K562 (cell line): ENCODE data around the gene MANEAL. TPM values are rescaled to one million over a fixed set of nuclear protein-coding genes. Genes with fewer than 3 reads are reported as not detected.
A peak's percentile ranks its signal among the peaks of the same experiment; 100 is the strongest.

Source experiments
- ATAC-seq: fragments of 200-7000 bp; cut with Tn5 transposase; 3 replicates; pipeline ENCODE4 v1.9.1; 2020; ENCODE audit warnings: moderate library complexity
- BruUV-seq: library from RNA; stranded (reverse); fragments of 400-500 nt; replicated peaks from 2 replicates; lab custom pipeline; 2021; lab: Mats Ljungman, UMichigan
- CTCF ChIA-PET: fragments of 300-600 bp; formaldehyde crosslinking; extraction: SDS; loops from one replicate; lab custom pipeline; 2021; ENCODE audit warnings: low intra/inter-chr PET ratio; lab: Yijun Ruan, JAX
- POLR2A ChIA-PET: fragments of 300-600, 350-650 bp; sonication (Branson Sonifier 250); formaldehyde crosslinking; extraction: SDS; loops from one replicate; lab custom pipeline; 2021; ENCODE audit warnings: antibody characterized with exemption, inconsistent platforms; lab: Yijun Ruan, JAX
- DNase-seq, 4 experiments: peaks; one replicate each; pipeline versions ENCODE4 v3.0.0 to v3.0.0-alpha.2; 2011 to 2018; ENCODE audit warnings: low spot score in 3 of 4, mixed read lengths in 3 of 4; ENCODE audit errors: extremely low read depth in 1 of 4
- FAIRE-seq: peaks from 2 replicates; lab custom pipeline; 2011; peaks lifted over from hg19 to GRCh38; lab: Jason Lieb, UNC
- H2AFZ ChIP-seq: 2 replicates; pipeline ENCODE4 v1.6.0; 2011; ENCODE audit warnings: low read depth, low read length, control low read depth, inconsistent platforms
- H3K27ac ChIP-seq: fragments of 200-600 bp; 3 replicates; pipeline ENCODE4 v1.8.0; 2011; ENCODE audit warnings: low read depth, mild to moderate bottlenecking, control low read depth, inconsistent platforms, low read length, moderate library complexity, mixed read lengths; ENCODE audit errors: extremely low read depth
- H3K27me3 ChIP-seq, 2 experiments: fragments of 300-600 bp in 1 of 2; 2 replicates in 1 of 2; 3 replicates in 1 of 2; pipeline versions ENCODE4 v1.6.0 to v1.8.0; 2011; ENCODE audit warnings: inconsistent platforms in 2 of 2, low read length in 2 of 2, mild to moderate bottlenecking in 1 of 2, mixed read lengths in 1 of 2, moderate library complexity in 1 of 2; ENCODE audit not compliant: control insufficient read depth in 2 of 2, insufficient read depth in 2 of 2
- H3K36me3 ChIP-seq: fragments of 300-600 bp; 3 replicates; pipeline ENCODE4 v1.8.0; 2011; ENCODE audit warnings: mild to moderate bottlenecking, low read length, inconsistent platforms; ENCODE audit not compliant: control insufficient read depth, insufficient read depth
- H3K4me1 ChIP-seq, 2 experiments: fragments of 200-600 bp in 1 of 2; replicated peaks in 1 of 2; 2 replicates in 1 of 2; 3 replicates in 1 of 2; pipeline versions ENCODE4 v1.5.1 to v1.8.0; 2011; ENCODE audit warnings: inconsistent platforms in 2 of 2, low read length in 2 of 2, mild to moderate bottlenecking in 1 of 2, mixed read lengths in 1 of 2, moderate library complexity in 1 of 2; ENCODE audit not compliant: control insufficient read depth in 2 of 2, insufficient read depth in 2 of 2
- H3K4me2 ChIP-seq: 2 replicates; pipeline ENCODE4 v1.6.1; 2011; ENCODE audit warnings: low read length, control low read depth, inconsistent platforms, mixed read lengths; ENCODE audit not compliant: insufficient read depth
- H3K4me3 ChIP-seq: fragments of 200-600 bp; sonication (generic), shearing (Covaris generic); 2 replicates; pipeline ENCODE4 v1.5.1; 2016; ENCODE audit warnings: control low read depth, inconsistent platforms
- H3K79me2 ChIP-seq: fragments of 200-600 bp; 3 replicates; pipeline ENCODE4 v1.8.0; 2011; ENCODE audit warnings: low read length, inconsistent platforms; ENCODE audit not compliant: control insufficient read depth, insufficient read depth
- H3K9ac ChIP-seq, 2 experiments: 2 replicates each; pipeline versions ENCODE4 v1.6.0 to v1.6.1; 2011; ENCODE audit warnings: low read depth in 2 of 2, low read length in 2 of 2, control low read depth in 1 of 2, inconsistent platforms in 1 of 2, mild to moderate bottlenecking in 1 of 2, mixed read lengths in 1 of 2; ENCODE audit not compliant: insufficient read depth in 1 of 2
- H3K9me1 ChIP-seq: one replicate; pipeline ENCODE4 v1.6.0; 2011; ENCODE audit warnings: inconsistent platforms, mild to moderate bottlenecking, low read length, moderate library complexity; ENCODE audit not compliant: control insufficient read depth, insufficient read depth
- H3K9me3 ChIP-seq: replicated peaks from 2 replicates; pipeline ENCODE4 v1.5.1; 2011; ENCODE audit warnings: low read depth, low read length, inconsistent platforms; ENCODE audit not compliant: control insufficient read depth, insufficient read depth
- H4K20me1 ChIP-seq: replicated peaks from 2 replicates; pipeline ENCODE4 v1.6.1; 2011; ENCODE audit warnings: low read length, inconsistent platforms, mixed read lengths; ENCODE audit not compliant: control insufficient read depth, insufficient read depth
- E2F6 ChIP-seq, 2 experiments: IDR thresholded peaks; 2 replicates each; pipeline ENCODE4 v1.6.1; 2011; ENCODE audit warnings: borderline replicate concordance in 1 of 2, control low read depth in 1 of 2, low read depth in 1 of 2, low read length in 1 of 2, mild to moderate bottlenecking in 1 of 2, mixed read lengths in 1 of 2, moderate library complexity in 1 of 2; ENCODE audit not compliant: insufficient read depth in 1 of 2, insufficient read length in 1 of 2, poor library complexity in 1 of 2, severe bottlenecking in 1 of 2; ENCODE audit errors: extremely low read depth in 1 of 2
- UBTF ChIP-seq, 2 experiments: IDR thresholded peaks; 2 replicates each; pipeline ENCODE4 v1.6.1; 2012; ENCODE audit warnings: improper control_type of control experiment in 2 of 2, low read depth in 2 of 2, low read length in 2 of 2, borderline replicate concordance in 1 of 2
- WGBS: fragments of 100-300 bp; shearing (Covaris generic); methylation state at CpG from one replicate; pipeline ENCODE4 v1.1.6; 2016; ENCODE audit warnings: low coverage, mixed read lengths; ENCODE audit not compliant: insufficient coverage; ENCODE audit errors: missing lambda C conversion rate; 5-methylcytosine and 5-hydroxymethylcytosine counted together
- in situ Hi-C: fragments of 300-500 bp; cut with MboI; formaldehyde crosslinking; loops from 4 replicates; pipeline ENCODE4 v1.15.0; 2018; ENCODE audit warnings: inconsistent platforms, mixed read lengths
- intact Hi-C: fragments of 100-400 bp; cut with micrococcal nuclease; formaldehyde crosslinking; loops from 2 replicates; pipeline ENCODE4 v1.14.2; 2022
- polyA plus RNA-seq, 8 experiments: library from polyadenylated mRNA; depleted of rRNA in 4 of 8; stranded (reverse) in 5 of 8; unstranded in 3 of 8; fragments of >200 nt; fragmentation: Nextera tagmentation in 2 of 8; fragmentation: Illumina TruSeq in 1 of 8; extraction: Ambion mirVana in 2 of 8; extraction: Trizol in 1 of 8; gene quantifications; 2 replicates each; pipeline versions ENCODE4 v1.2.1 to v1.2.3, GENCODE V29; 2011 to 2014; ENCODE audit warnings: inconsistent platforms in 1 of 8, missing spikeins in 1 of 8
- total RNA-seq, 7 experiments: library from RNA; depleted of rRNA in 6 of 7; stranded (reverse); fragments of >200 nt in 6 of 7; fragmentation: Illumina TruSeq in 2 of 7; extraction: Trizol in 2 of 7; gene quantifications; 2 replicates each; pipeline versions ENCODE4 v1.2.1 to v1.2.3, GENCODE V29; 2011 to 2021; ENCODE audit warnings: low replicate concordance in 1 of 7
- TF ChIP-seq, protein P1 (sequence below): sonication (generic); formaldehyde crosslinking; IDR thresholded peaks from 2 replicates; pipeline ENCODE4 v1.8.0; 2022; ENCODE audit warnings: mild to moderate bottlenecking, missing genetic modification reagents

MANEAL gene
- total and polyA plus RNA-seq, 9 of the 15 experiments (the other 6 are each of a cell fraction or from before 2014, with no cell fraction given) = 0.37 to 3.2 (median 1.2) TPM

- H3K79me2 ChIP-seq = no peaks in the 10 kb centered on the region
- H3K27ac ChIP-seq = no peak overlapping the region
- H3K9ac ChIP-seq = peak overlapping the region in 1 of 2 experiments; percentile 74; a peak in 1 of 4 replicates
- no peaks in the 10 kb centered on the region for H3K36me3 ChIP-seq
- H3K4me2 ChIP-seq = no peak overlapping the region; the same call in 1 of the 2 replicates
- peak in 1 of 2 experiments; percentile 44; a peak in 1 of 4 replicates for TF ChIP-seq UBTF (IDR thresholded peaks at IDR 0.05; ENCODE audit: borderline replicate concordance in 1 of 2, low read depth in 2 of 2, low read length in 2 of 2)
- TF ChIP-seq, protein P1, sequence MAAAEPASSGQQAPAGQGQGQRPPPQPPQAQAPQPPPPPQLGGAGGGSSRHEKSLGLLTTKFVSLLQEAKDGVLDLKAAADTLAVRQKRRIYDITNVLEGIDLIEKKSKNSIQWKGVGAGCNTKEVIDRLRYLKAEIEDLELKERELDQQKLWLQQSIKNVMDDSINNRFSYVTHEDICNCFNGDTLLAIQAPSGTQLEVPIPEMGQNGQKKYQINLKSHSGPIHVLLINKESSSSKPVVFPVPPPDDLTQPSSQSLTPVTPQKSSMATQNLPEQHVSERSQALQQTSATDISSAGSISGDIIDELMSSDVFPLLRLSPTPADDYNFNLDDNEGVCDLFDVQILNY (CRISPR knock-in tag) = no peak
- peak in 1 of 2 experiments; percentile 33 for TF ChIP-seq E2F6 (IDR thresholded peaks at IDR 0.05; ENCODE audit: borderline replicate concordance in 1 of 2, extremely low read depth in 1 of 2, insufficient read depth in 1 of 2, insufficient read length in 1 of 2, low read depth in 1 of 2, low read length in 1 of 2, poor library complexity in 1 of 2, severe bottlenecking in 1 of 2)
- no peaks in the 10 kb centered on the region for H3K9me3 ChIP-seq
- H3K27me3 ChIP-seq = peaks cover 22 to 39% of the 10 kb centered on the region in 2 experiments
- intact Hi-C loops = no loop called here
- H2AFZ ChIP-seq = no peak overlapping the region
- H3K9me1 ChIP-seq = no peaks in the 10 kb centered on the region
- H4K20me1 ChIP-seq = peaks cover 5% of the 10 kb centered on the region; the same call in 1 of the 2 replicates
- ChIA-PET CTCF (no interaction called here), POLR2A (no interaction called here)
- in situ Hi-C loops = no loop called here
- peak overlapping the region; percentile 8; the same call in 1 of the 2 replicates for H3K4me3 ChIP-seq
- peak; percentile 36 to 78 (median 62) for DNase-seq
- no peak for FAIRE-seq
- WGBS = 5% methylated on average over 62 of the region's 105 CpGs
- BruUV-seq = no TSS peak
- peak; percentile 82 for ATAC-seq
- peaks cover 0 to 12% of the 10 kb centered on the region in 2 experiments; a peak in 2 of 5 replicates for H3K4me1 ChIP-seq
Observed at GRCh38 chr1:37752583-37753471, 40.8 kb upstream of the MANEAL start.
